Neural progenitor cell (in vitro differentiated cells): ENCODE data around the gene PRXL2A. TPM values are rescaled to one million over a fixed set of nuclear protein-coding genes. Genes with fewer than 3 reads are reported as not detected.

Experiments
- DNase-seq: peaks from one replicate; pipeline ENCODE4 v3.0.0-alpha.2; 2016; ENCODE audit warnings: low spot score
- H2AFZ ChIP-seq: fragments of 200-600 bp; sonication (generic); replicated peaks from 2 replicates; pipeline ENCODE4 v1.6.1; 2016; ENCODE audit warnings: antibody characterized with exemption
- H3F3A ChIP-seq: fragments of 200-600 bp; sonication (generic); 2 replicates; pipeline ENCODE4 v1.6.1; 2016; ENCODE audit warnings: antibody characterized with exemption, low read depth
- H3K27ac ChIP-seq: fragments of 200-600 bp; sonication (generic); 2 replicates; pipeline ENCODE4 v1.5.1; 2016; ENCODE audit warnings: mild to moderate bottlenecking
- H3K27me3 ChIP-seq: fragments of 200-600 bp; sonication (generic); 2 replicates; pipeline ENCODE4 v1.6.1; 2016; ENCODE audit warnings: mild to moderate bottlenecking, moderate library complexity
- H3K36me3 ChIP-seq: fragments of 200-600 bp; sonication (generic); 2 replicates; pipeline ENCODE4 v1.5.1; 2016
- H3K4me1 ChIP-seq: fragments of 200-600 bp; sonication (generic); 2 replicates; pipeline ENCODE4 v1.6.1; 2016; ENCODE audit warnings: mixed run types
- H3K4me2 ChIP-seq: fragments of 200-600 bp; sonication (generic); 2 replicates; pipeline ENCODE4 v1.6.1; 2016
- H3K4me3 ChIP-seq: fragments of 200-600 bp; sonication (generic); 2 replicates; pipeline ENCODE4 v1.5.1; 2016
- H3K79me2 ChIP-seq: fragments of 200-600 bp; sonication (generic); 2 replicates; pipeline ENCODE4 v1.6.1; 2016; ENCODE audit warnings: low read depth
- H3K9ac ChIP-seq: fragments of 200-600 bp; sonication (generic); 2 replicates; pipeline ENCODE4 v1.6.1; 2016
- H3K9me3 ChIP-seq: fragments of 200-600 bp; sonication (generic); 2 replicates; pipeline ENCODE4 v1.5.1; 2016; ENCODE audit warnings: low read depth
- H4K20me1 ChIP-seq: fragments of 200-600 bp; sonication (generic); 2 replicates; pipeline ENCODE4 v1.6.1; 2016; ENCODE audit warnings: low read depth
- H3K27ac Mint-ChIP-seq: 3 replicates; pipeline ENCODE4 v1.8.0; 2021; ENCODE audit warnings: mixed read lengths
- H3K27me3 Mint-ChIP-seq: 2 replicates; pipeline ENCODE4 v1.8.0; 2022; ENCODE audit warnings: low read depth, mild to moderate bottlenecking, inconsistent platforms, moderate library complexity, mixed read lengths; ENCODE audit not compliant: insufficient read depth
- H3K36me3 Mint-ChIP-seq: 3 replicates; pipeline ENCODE4 v1.8.0; 2021; ENCODE audit warnings: mixed read lengths
- H3K4me1 Mint-ChIP-seq: 3 replicates; pipeline ENCODE4 v1.8.0; 2021; ENCODE audit warnings: mixed read lengths
- H3K4me3 Mint-ChIP-seq: 3 replicates; pipeline ENCODE4 v1.8.0; 2021; ENCODE audit warnings: mild to moderate bottlenecking, moderate library complexity, mixed read lengths
- H3K9me3 Mint-ChIP-seq: 3 replicates; pipeline ENCODE4 v1.8.0; 2020; ENCODE audit warnings: mixed read lengths
- CTCF ChIP-seq: fragments of 200-600 bp; sonication (generic); IDR thresholded peaks from 2 replicates; pipeline ENCODE4 v1.5.1; 2017; ENCODE audit warnings: antibody characterized with exemption, mild to moderate bottlenecking
- EZH2 ChIP-seq: fragments of 200-600 bp; sonication (generic); IDR thresholded peaks from 2 replicates; pipeline ENCODE4 v1.6.1; 2017; ENCODE audit warnings: antibody characterized with exemption, mild to moderate bottlenecking, moderate library complexity
- EZH2phosphoT487 ChIP-seq: fragments of 200-600 bp; sonication (generic); IDR thresholded peaks from 2 replicates; pipeline ENCODE4 v1.6.1; 2017; ENCODE audit warnings: antibody characterized with exemption
- total RNA-seq: library from RNA; depleted of rRNA; stranded (reverse); fragments of >200 nt; gene quantifications from 2 replicates; pipeline ENCODE4 v1.2.3, GENCODE V29; 2015; ENCODE audit warnings: low replicate concordance

PRXL2A gene
- total RNA-seq, 1 donor from 2014 or later = 107 TPM

- Mint-ChIP-seq H3K4me3 (no peak overlapping the region), H3K27me3 (no peaks in the 10 kb centered on the region), H3K36me3 (peaks cover 36% of the 10 kb centered on the region), H3K9me3 (no peaks in the 10 kb centered on the region), H3K4me1 (peaks cover 24% of the 10 kb centered on the region), H3K27ac (no peak overlapping the region)
- Histone ChIP-seq H4K20me1 (peaks cover 69% of the 10 kb centered on the region), H3K9me3 (no peaks in the 10 kb centered on the region), H3K27me3 (no peaks in the 10 kb centered on the region), H3K4me2 (no peak overlapping the region), H3K4me3 (no peak overlapping the region), H3K9ac (no peak overlapping the region), H3K36me3 (peaks cover 6% of the 10 kb centered on the region), H3K4me1 (peaks cover 20% of the 10 kb centered on the region), H3K27ac (no peak overlapping the region), H3F3A (peaks cover 8% of the 10 kb centered on the region), H3K79me2 (peaks cover 47% of the 10 kb centered on the region), H2AFZ (no peak overlapping the region)
- no peak for TF ChIP-seq EZH2
- TF ChIP-seq EZH2phosphoT487 = no peak
- TF ChIP-seq CTCF = no peak
- DNase-seq = no peak
These were observed 12.8 kb downstream of the PRXL2A start for GRCh38 chr10:80421050-80421706.

- H3F3A ChIP-seq = peaks cover under 1% of the 10 kb centered on the region
- no peak overlapping the region for H3K27ac ChIP-seq
- H3K36me3 ChIP-seq = peaks cover 6% of the 10 kb centered on the region
- H2AFZ ChIP-seq = no peak overlapping the region
- Mint-ChIP-seq H3K4me1 (peaks cover 16% of the 10 kb centered on the region), H3K27me3 (no peaks in the 10 kb centered on the region), H3K36me3 (peaks cover 43% of the 10 kb centered on the region), H3K9me3 (no peaks in the 10 kb centered on the region), H3K4me3 (no peak overlapping the region), H3K27ac (no peak overlapping the region)
- peaks cover 62% of the 10 kb centered on the region for H4K20me1 ChIP-seq
- H3K4me3 ChIP-seq = no peak overlapping the region
- H3K4me1 ChIP-seq = peaks cover 13% of the 10 kb centered on the region
- H3K9ac ChIP-seq = no peak overlapping the region
- no peaks in the 10 kb centered on the region for H3K27me3 ChIP-seq
- no peak for DNase-seq
- H3K4me2 ChIP-seq = no peak overlapping the region
- peaks cover 39% of the 10 kb centered on the region for H3K79me2 ChIP-seq
- no peak for TF ChIP-seq CTCF
- TF ChIP-seq EZH2 = no peak
- TF ChIP-seq EZH2phosphoT487 = no peak
- H3K9me3 ChIP-seq = no peaks in the 10 kb centered on the region
These were observed 13.6 kb downstream of the PRXL2A start for GRCh38 chr10:80421707-80422536.

GRCh38 chr10:80425901-80426300 lies 17.6 kb downstream of the PRXL2A start:
- no peak for TF ChIP-seq EZH2
- no peak for TF ChIP-seq EZH2phosphoT487
- no peak for TF ChIP-seq CTCF
- Mint-ChIP-seq H3K4me1 (peaks cover 5% of the 10 kb centered on the region), H3K36me3 (peaks cover 56% of the 10 kb centered on the region), H3K27ac (no peak overlapping the region), H3K9me3 (no peaks in the 10 kb centered on the region), H3K27me3 (no peaks in the 10 kb centered on the region), H3K4me3 (no peak overlapping the region)
- Histone ChIP-seq H3K4me1 (no peaks in the 10 kb centered on the region), H2AFZ (no peak overlapping the region), H3K27me3 (no peaks in the 10 kb centered on the region), H4K20me1 (peaks cover 22% of the 10 kb centered on the region), H3K9me3 (no peaks in the 10 kb centered on the region), H3K9ac (no peak overlapping the region), H3K27ac (no peak overlapping the region), H3K79me2 (peaks cover 1% of the 10 kb centered on the region), H3K36me3 (peaks cover 6% of the 10 kb centered on the region), H3K4me2 (no peak overlapping the region), H3K4me3 (no peak overlapping the region), H3F3A (no peaks in the 10 kb centered on the region)
- DNase-seq = no peak
